KMS-11 (cell line): ENCODE measurements around the gene GULP1.

ENCODE experiments used
- H2AFZ ChIP-seq: fragments of 200-600 bp; sonication (generic); 2 replicates; pipeline ENCODE4 v1.6.1; 2016; ENCODE audit warnings: antibody characterized with exemption, mixed run types, low read depth
- H3K27ac ChIP-seq: fragments of 200-600 bp; sonication (generic); 2 replicates; pipeline ENCODE4 v1.6.1; 2016; ENCODE audit warnings: mild to moderate bottlenecking, mixed run types
- H3K27me3 ChIP-seq: fragments of 200-600 bp; sonication (generic); 2 replicates; pipeline ENCODE4 v1.6.1; 2017; ENCODE audit warnings: mild to moderate bottlenecking, low read depth, mixed run types, moderate library complexity; ENCODE audit not compliant: insufficient read depth
- H3K36me3 ChIP-seq: fragments of 200-600 bp; sonication (generic); 2 replicates; pipeline ENCODE4 v1.6.1; 2017; ENCODE audit warnings: mild to moderate bottlenecking, mixed run types; ENCODE audit not compliant: insufficient read depth
- H3K4me1 ChIP-seq: fragments of 200-600 bp; sonication (generic); 2 replicates; pipeline ENCODE4 v1.6.1; 2016; ENCODE audit warnings: mild to moderate bottlenecking, low read depth, mixed run types; ENCODE audit not compliant: poor library complexity, severe bottlenecking
- H3K4me2 ChIP-seq: fragments of 200-600 bp; sonication (generic); 2 replicates; pipeline ENCODE4 v1.7.0; 2016; ENCODE audit warnings: mild to moderate bottlenecking, mixed run types
- H3K4me3 ChIP-seq: fragments of 200-600 bp; sonication (generic); IDR thresholded peaks from 2 replicates; pipeline ENCODE4 v1.6.1; 2017; ENCODE audit warnings: low read depth, low read length, mixed read lengths; ENCODE audit not compliant: insufficient read depth
- H3K79me2 ChIP-seq: fragments of 200-600 bp; sonication (generic); 2 replicates; pipeline ENCODE4 v1.6.1; 2016; ENCODE audit warnings: low read depth, mixed run types; ENCODE audit not compliant: insufficient read depth
- H3K9ac ChIP-seq: fragments of 200-600 bp; sonication (generic); 2 replicates; pipeline ENCODE4 v1.6.1; 2016; ENCODE audit warnings: mild to moderate bottlenecking, mixed run types
- H4K20me1 ChIP-seq: fragments of 200-600 bp; sonication (generic); 2 replicates; pipeline ENCODE4 v1.6.1; 2016; ENCODE audit warnings: mild to moderate bottlenecking, mixed run types; ENCODE audit not compliant: insufficient read depth
- CTCF ChIP-seq: fragments of 200-600 bp; sonication (generic); conservative IDR thresholded peaks from 2 replicates; pipeline ENCODE4 v1.6.1; 2017; ENCODE audit warnings: low read depth, mild to moderate bottlenecking, antibody characterized with exemption, low read length, moderate library complexity, mixed read lengths

Gene GULP1

GRCh38 chr2:188330316-188331053 lies 38.8 kb downstream of the GULP1 start:
- no peak overlapping the region for H3K4me3 ChIP-seq

GRCh38 chr2:188332619-188333018 lies 40.9 kb downstream of the GULP1 start:
- Histone ChIP-seq H3K9ac (no peak overlapping the region), H3K4me3 (no peak overlapping the region), H3K36me3 (no peaks in the 10 kb centered on the region), H2AFZ (no peak overlapping the region), H3K79me2 (no peaks in the 10 kb centered on the region), H3K27me3 (no peaks in the 10 kb centered on the region), H4K20me1 (no peaks in the 10 kb centered on the region), H3K4me2 (no peak overlapping the region), H3K27ac (no peak overlapping the region), H3K4me1 (peaks cover 14% of the 10 kb centered on the region)
- TF ChIP-seq CTCF = no peak

More at GRCh38 chr2:188330316-188331053, 38.8 kb downstream of the GULP1 start:
- Histone ChIP-seq H3K4me2 (no peak overlapping the region), H3K36me3 (no peaks in the 10 kb centered on the region), H3K4me1 (peaks cover 36% of the 10 kb centered on the region), H3K9ac (no peak overlapping the region), H2AFZ (no peak overlapping the region), H3K27ac (no peak overlapping the region), H3K79me2 (no peaks in the 10 kb centered on the region), H4K20me1 (no peaks in the 10 kb centered on the region), H3K27me3 (no peaks in the 10 kb centered on the region)
- TF ChIP-seq CTCF = no peak

GRCh38 chr2:188333751-188334524 lies 42.3 kb downstream of the GULP1 start:
- no peak for TF ChIP-seq CTCF
- Histone ChIP-seq H3K4me3 (no peak overlapping the region), H3K4me2 (no peak overlapping the region), H4K20me1 (no peaks in the 10 kb centered on the region), H3K9ac (no peak overlapping the region), H3K79me2 (no peaks in the 10 kb centered on the region), H3K4me1 (peaks cover 1% of the 10 kb centered on the region), H3K36me3 (no peaks in the 10 kb centered on the region), H2AFZ (no peak overlapping the region), H3K27ac (no peak overlapping the region), H3K27me3 (no peaks in the 10 kb centered on the region)

GRCh38 chr2:188338463-188338862 lies 46.8 kb downstream of the GULP1 start:
- Histone ChIP-seq H3K36me3 (no peaks in the 10 kb centered on the region), H3K4me1 (no peaks in the 10 kb centered on the region), H3K27ac (no peak overlapping the region), H3K9ac (no peak overlapping the region), H3K79me2 (no peaks in the 10 kb centered on the region), H2AFZ (no peak overlapping the region), H3K27me3 (no peaks in the 10 kb centered on the region), H3K4me2 (no peak overlapping the region), H3K4me3 (no peak overlapping the region), H4K20me1 (no peaks in the 10 kb centered on the region)
- no peak for TF ChIP-seq CTCF
